Adrenal gland (tissue), 12 donors: Measurements from ENCODE around the gene PMVK. TPM values are rescaled to one million over a fixed set of nuclear protein-coding genes. Genes with fewer than 3 reads are reported as not detected.
"Not testable (repeated sequence)": the region's sequence is repeated elsewhere in the genome, so short reads cannot be mapped to it uniquely, and the experiment has no call there.

Experiments
- DNase-seq, 7 donors: peaks; one replicate each; pipeline ENCODE4 v3.0.0-alpha.2; 2019 to 2020
- H3K27ac ChIP-seq, 5 donors: fragments of 200-600 bp; sonication (generic) in 4 of 5; 1 replicate in 3 of 5; 2 replicates in 2 of 5; pipeline versions ENCODE4 v1.5.1 to v1.8.0; 2016 to 2020; ENCODE audit warnings: mild to moderate bottlenecking in 1 of 5
- H3K27me3 ChIP-seq: fragments of 200-600 bp; 2 replicates; pipeline ENCODE4 v1.8.0; 2021
- H3K36me3 ChIP-seq, 2 donors: fragments of 200-600 bp; replicated peaks in 1 of 2; 1 replicate in 1 of 2; 2 replicates in 1 of 2; pipeline versions ENCODE4 v1.5.1 to v1.8.0; 2018 to 2022
- H3K4me1 ChIP-seq, 2 donors: fragments of 200-600 bp; replicated peaks in 1 of 2; 1 replicate in 1 of 2; 2 replicates in 1 of 2; pipeline versions ENCODE4 v1.5.1 to v1.8.0; 2018 to 2021
- H3K4me3 ChIP-seq, 4 donors: fragments of 200-600 bp; sonication (generic) in 3 of 4; one replicate each; pipeline ENCODE4 v1.5.1; 2016 to 2018
- H3K9me3 ChIP-seq, 3 donors: fragments of 200-600 bp; sonication (generic) in 1 of 3; replicated peaks in 1 of 3; 1 replicate in 2 of 3; 2 replicates in 1 of 3; pipeline versions ENCODE4 v1.5.1 to v1.8.0; 2016 to 2021
- POLR2A ChIP-seq, 2 donors: fragments of 450-650 bp; IDR thresholded peaks; one replicate each; pipeline ENCODE4 v1.6.1; 2017; ENCODE audit warnings: antibody characterized with exemption in 2 of 2, mild to moderate bottlenecking in 2 of 2, moderate library complexity in 1 of 2
- WGBS, 4 donors: extraction: QIAGEN DNeasy Blood & Tissue Kit in 2 of 4; methylation state at CpG; one replicate each; pipeline versions ENCODE4 v1.1.5 to v1.1.7; 2013 to 2017; 5-methylcytosine and 5-hydroxymethylcytosine counted together
- intact Hi-C, 2 donors: fragments of 100-400 bp; cut with DNase I; formaldehyde crosslinking; loops; one replicate each; pipeline versions ENCODE4 v1.14.1 to v1.15.0; 2022 to 2023
- polyA plus RNA-seq, 3 donors: library from polyadenylated mRNA; stranded (reverse); fragments of 200-250 nt in 2 of 3; fragments of 350-450 nt in 1 of 3; fragmentation: Illumina TruSeq in 1 of 3; extraction: RNeasy Lipid Tissue Mini Kit (QIAGEN cat#74804) in 1 of 3; gene quantifications; one replicate each; pipeline ENCODE4 v1.2.3, GENCODE V29; 2013 to 2014
- total RNA-seq, 9 donors: library from RNA; depleted of rRNA in 4 of 9; stranded (reverse); fragments of >200 nt in 4 of 9; fragments of 120-200 nt in 1 of 9; fragmentation: NEBNext Ultra II Directional in 1 of 9; extraction: Animal tissue kit (Norgen Biotek cat#: 25700) in 1 of 9; gene quantifications; one replicate each; pipeline versions ENCODE4 v1.1.0 to v1.2.4, GENCODE V29; 2013 to 2023
- TF ChIP-seq, protein P1 (sequence below), 6 experiments: fragments of 450-650 bp in 4 of 6; fragments of 200-600 bp in 2 of 6; sonication (generic) in 1 of 6; IDR thresholded peaks; 1 replicate in 5 of 6; 2 replicates in 1 of 6; pipeline versions ENCODE4 v1.5.1 to v1.8.0; 2016 to 2021; ENCODE audit warnings: antibody characterized with exemption in 6 of 6, mild to moderate bottlenecking in 2 of 6, moderate library complexity in 1 of 6
- donor health status: healthy with polysubstance abuse.
- donor health status: Bipolar disorder and iron deficiency.
- donor health status: DM: yes; HTN: yes; CAD: no.
- donor health status: DM: no; HTN: no; CAD: no.
- donor health status: DM: no; HTN: no; CAD: no.
- donor health status: DM: yes; HTN: yes; CAD: no.

PMVK gene
- total and polyA plus RNA-seq, 12 donors: 12.6 to 70.0 (median 41.7) TPM

DNA sequence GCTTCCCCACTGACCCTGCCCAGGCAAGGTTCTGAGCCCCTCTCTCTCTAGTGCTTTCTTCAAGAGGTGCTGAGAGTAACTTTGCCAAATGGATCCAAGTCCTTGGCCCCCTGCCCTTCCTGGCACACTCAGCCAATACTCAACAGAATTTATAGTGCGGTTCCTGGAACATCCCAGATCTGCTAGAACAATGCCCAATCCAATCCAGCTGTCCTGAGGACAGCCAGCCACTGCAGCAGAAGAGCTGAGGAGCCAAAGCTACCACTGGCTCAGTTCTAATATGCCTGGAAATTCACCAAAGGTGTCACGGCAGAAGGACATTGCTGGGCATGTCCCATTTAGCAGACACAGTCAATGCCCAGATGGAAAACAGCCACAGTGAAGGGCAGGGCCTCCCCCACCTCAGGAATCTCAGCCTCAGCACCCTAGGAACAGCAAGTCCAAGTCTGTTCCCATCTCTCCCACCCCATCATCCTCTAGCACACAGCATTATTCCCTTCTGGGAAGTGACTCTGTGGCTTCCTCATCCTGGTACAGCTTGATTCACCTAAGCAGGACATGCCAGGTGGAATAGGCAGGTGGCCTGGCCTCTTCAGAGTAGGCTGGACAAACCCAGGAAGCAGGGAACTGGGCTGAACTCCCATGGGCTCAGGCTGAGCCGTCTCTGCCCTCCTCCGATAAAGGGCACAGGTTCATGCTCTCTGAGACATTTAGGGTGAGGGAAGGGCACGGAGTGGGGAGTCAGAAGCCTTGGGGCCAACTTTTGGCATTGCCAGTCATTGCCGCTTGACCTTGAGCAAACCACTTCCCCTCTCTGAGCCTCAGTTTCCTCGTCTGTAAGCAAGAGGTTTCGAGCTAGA lies 24.6 kb downstream of the PMVK start:
- Histone ChIP-seq H3K36me3 (no peaks in the 10 kb centered on the region), H3K27me3 (no peaks in the 10 kb centered on the region), H3K4me1 (no peaks in the 10 kb centered on the region), H3K9me3 (no peaks in the 10 kb centered on the region), H3K27ac (no peak overlapping the region), H3K4me3 (no peak overlapping the region)
- peak in 3 of 7 donors; percentile 22 to 48 (median 29) for DNase-seq
- TF ChIP-seq, protein P1, sequence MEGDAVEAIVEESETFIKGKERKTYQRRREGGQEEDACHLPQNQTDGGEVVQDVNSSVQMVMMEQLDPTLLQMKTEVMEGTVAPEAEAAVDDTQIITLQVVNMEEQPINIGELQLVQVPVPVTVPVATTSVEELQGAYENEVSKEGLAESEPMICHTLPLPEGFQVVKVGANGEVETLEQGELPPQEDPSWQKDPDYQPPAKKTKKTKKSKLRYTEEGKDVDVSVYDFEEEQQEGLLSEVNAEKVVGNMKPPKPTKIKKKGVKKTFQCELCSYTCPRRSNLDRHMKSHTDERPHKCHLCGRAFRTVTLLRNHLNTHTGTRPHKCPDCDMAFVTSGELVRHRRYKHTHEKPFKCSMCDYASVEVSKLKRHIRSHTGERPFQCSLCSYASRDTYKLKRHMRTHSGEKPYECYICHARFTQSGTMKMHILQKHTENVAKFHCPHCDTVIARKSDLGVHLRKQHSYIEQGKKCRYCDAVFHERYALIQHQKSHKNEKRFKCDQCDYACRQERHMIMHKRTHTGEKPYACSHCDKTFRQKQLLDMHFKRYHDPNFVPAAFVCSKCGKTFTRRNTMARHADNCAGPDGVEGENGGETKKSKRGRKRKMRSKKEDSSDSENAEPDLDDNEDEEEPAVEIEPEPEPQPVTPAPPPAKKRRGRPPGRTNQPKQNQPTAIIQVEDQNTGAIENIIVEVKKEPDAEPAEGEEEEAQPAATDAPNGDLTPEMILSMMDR (IDR thresholded peaks at IDR 0.05): no peak
- no peak for TF ChIP-seq POLR2A (IDR thresholded peaks at IDR 0.05)
- WGBS, 4 donors: 79 to 92% (median 84%) methylated on average over 6 to 8 of the region's 8 CpGs
- intact Hi-C loops: no loop called here

DNA sequence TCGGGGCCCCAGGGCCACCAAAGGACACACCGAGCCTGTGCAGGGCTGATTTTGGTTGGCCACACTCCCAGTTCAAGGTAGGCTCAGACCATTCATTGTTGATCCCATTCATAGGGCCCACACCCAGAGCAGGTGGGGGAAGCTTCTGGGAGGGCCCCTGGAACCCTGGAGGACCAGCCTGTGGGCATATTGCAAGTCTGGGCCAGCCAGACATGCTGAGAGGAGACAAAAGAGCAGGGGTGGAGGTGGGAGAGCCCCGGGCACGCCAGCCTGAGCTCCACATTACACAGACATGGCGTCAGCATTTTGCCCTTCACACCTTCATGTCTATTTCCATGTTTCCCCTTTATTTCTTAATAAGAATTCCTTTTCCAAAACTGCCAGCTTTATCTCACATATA lies 25.7 kb downstream of the PMVK start:
- Histone ChIP-seq H3K4me3 (no peak overlapping the region), H3K9me3 (no peaks in the 10 kb centered on the region), H3K4me1 (no peaks in the 10 kb centered on the region), H3K27ac (no peak overlapping the region), H3K27me3 (no peaks in the 10 kb centered on the region), H3K36me3 (no peaks in the 10 kb centered on the region)
- WGBS, 4 donors: 94 to 95% (median 94%) methylated on average over 5 of the region's 5 CpGs
- DNase-seq: peak in 1 of 7 donors; percentile 20
- intact Hi-C loops: no loop called here
- TF ChIP-seq POLR2A (IDR thresholded peaks at IDR 0.05): no peak
- TF ChIP-seq, protein P1 (IDR thresholded peaks at IDR 0.05): no peak

DNA sequence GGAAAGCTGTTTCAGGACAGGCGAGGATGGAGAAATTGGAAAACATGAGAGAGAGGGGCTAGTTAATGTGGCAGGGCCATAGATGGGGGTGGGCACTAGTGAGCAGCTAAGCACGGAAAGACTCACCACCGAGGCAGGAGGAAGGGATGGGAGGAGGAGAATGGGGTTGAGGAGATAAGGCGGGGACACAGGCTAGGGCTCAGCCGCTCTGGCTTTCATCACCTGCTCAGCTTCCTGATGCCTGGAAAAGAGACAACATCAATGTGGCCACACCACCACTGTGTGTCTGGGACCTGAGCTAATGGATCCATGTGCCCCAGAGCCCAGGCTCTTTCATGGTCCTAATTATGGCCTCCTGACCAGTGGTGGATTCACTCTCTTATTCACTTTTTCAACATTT lies 27.6 kb downstream of the PMVK start:
- Histone ChIP-seq H3K27ac (no peak overlapping the region), H3K36me3 (no peaks in the 10 kb centered on the region), H3K9me3 (no peaks in the 10 kb centered on the region), H3K4me1 (no peaks in the 10 kb centered on the region), H3K27me3 (no peaks in the 10 kb centered on the region), H3K4me3 (no peak overlapping the region)
- intact Hi-C loops: loop anchor here in 1 of 2 donors (5.0 kb wide), 1 partner anchor 153 kb away; the partner anchor contains the start of gene EFNA4
- no peak for DNase-seq
- 90 to 94% (median 91%) methylated on average over 5 of the region's 5 CpGs for WGBS, 4 donors
- TF ChIP-seq POLR2A (IDR thresholded peaks at IDR 0.05): no peak
- TF ChIP-seq, protein P1 (IDR thresholded peaks at IDR 0.05): no peak

DNA sequence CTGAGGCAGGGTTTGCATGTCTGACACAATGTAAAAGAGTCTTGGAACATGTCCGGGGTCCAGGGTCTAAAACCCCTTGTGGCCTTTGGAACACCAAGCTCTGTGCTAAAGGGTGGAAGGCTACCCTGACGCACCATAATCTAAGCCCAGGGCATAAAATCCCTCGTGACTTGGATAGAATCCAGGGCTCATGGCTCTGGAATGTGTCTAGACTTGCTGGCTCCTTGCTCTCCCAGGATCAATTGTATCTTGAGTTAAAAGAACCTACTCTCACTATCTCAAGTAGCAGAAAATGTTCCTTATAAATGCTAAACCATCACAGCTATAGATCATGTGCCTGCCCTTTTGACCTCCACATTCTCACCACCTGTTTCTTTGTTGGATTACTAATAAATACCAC lies 28.4 kb downstream of the PMVK start:
- not testable (repeated sequence) for H3K4me1 ChIP-seq, H3K36me3 ChIP-seq, H3K27me3 ChIP-seq, H3K27ac ChIP-seq, H3K9me3 ChIP-seq, H3K4me3 ChIP-seq
- DNase-seq: peak in 1 of 7 donors; percentile 21
- intact Hi-C loops: loop anchor here in 1 of 2 donors (5.0 kb wide), 1 partner anchor 154 kb away; the partner anchor contains the start of gene EFNA4
- WGBS, 4 donors: 63 to 73% (median 67%) methylated on average over 3 of the region's 3 CpGs
